Activated CD8-positive, alpha-beta memory T cell treated with anti-CD3 and anti-CD28 coated beads, Interleukin-2, amount 50 U/mL, for 48 hours (primary cell): ENCODE data around the gene CPNE5.
"Not testable (repeated sequence)": the region's sequence is repeated elsewhere in the genome, so short reads cannot be mapped to it uniquely, and the experiment has no call there.

Experiments
- DNase-seq: peaks from one replicate; pipeline ENCODE4 v3.0.0-alpha.2; 2020

The CPNE5 gene

DNA sequence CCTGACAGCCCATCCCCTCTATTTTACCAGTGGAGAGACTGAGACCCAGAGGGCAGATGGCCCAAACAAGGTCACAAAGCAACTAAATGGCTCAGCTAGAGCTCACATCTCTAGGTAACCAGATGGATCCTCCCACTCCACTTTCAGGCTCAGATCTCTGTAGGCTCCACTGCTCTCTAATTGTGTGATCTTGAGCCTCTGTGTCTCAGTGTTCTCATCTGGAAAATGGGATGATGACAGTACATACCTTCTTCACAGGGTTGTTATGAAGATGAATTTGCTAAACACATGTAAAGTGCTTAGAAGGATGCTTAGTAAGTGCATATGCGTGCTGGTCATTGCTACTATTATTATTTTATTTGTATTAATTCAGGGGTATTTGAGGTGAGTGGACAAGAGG, 101.1 kb downstream of the CPNE5 start:
- no peak for DNase-seq

DNA sequence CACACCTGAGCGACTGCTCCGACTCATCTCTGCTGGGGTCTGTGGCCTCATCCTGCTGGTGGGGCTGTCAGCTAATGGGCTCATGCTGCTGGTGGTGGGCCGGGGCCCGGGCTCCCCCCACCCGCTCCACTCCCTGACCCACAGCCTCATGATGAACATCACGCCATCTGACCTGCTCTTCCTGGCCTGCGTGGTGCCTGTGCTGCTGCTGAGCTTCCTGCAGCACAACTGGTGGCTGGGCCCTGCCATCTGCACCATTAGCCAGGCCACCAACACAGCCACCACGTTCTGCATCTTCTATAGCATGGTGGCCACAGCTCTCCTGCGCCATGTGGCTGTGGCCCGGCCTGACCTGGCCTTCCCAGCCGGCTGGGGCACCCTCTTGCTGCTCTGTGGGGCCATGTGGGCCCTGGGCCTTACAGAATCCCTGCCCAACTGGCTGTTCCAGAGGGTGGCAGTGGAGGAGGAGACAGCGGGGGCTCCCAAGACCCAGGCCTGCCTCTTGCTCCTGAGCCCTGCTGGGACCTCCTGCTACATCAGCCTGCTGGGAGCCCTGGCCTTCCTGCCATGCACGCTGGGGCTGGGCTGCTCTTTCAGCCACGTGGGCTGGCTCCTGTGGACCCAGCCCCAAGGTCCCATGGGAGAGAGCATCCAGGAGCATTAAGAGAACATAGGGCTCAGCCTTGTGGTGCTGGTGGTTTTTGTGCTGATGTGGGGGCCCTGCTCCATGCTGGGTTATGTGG, 102.0 kb downstream of the CPNE5 start:
- DNase-seq = no peak

DNA sequence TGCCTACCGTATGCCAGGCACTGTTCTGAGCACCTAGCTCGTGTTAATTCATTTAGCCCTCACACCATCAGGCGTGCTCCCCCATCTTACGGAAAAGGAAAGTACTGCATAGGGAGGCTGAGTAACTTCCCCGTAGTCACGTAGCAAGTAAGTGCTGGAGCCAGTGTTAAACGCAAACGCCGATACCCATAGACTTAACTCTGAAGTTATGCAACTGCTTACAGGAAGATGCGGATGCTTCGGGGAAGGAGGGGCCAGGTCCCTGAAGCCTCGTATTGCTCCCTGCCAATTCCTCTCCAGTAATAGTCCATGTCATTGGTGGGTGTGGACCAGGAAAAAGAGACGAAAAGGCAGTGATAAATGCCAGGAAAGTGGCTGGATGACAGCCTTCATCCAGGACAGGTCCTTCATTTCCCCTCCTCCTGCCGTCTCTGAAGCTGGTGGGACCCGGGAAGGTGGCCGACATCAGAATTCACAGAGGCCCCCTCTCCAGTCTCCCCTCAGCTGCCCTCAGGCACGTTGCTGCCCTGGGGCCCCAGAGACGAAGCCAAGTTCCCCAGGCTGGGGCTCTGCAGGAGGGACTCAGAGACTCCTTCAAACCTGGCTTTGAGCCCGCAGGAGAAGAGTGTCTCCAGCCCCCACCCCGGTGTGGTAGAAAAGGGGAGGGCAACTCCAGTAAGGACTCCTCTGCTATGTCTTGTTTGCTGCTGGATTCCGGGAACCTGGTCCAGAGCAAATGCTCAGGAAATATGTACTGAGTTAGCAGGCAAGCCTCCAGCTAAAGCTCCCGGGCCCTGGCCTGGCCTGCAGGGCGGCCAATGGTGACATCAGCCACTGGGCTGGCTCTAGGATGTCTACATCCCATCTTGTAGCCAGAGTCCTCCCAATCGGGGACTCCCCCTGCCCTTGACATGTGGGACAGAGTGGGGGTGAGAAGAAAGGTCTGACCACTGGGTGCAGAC, 103.9 kb downstream of the CPNE5 start:
- no peak for DNase-seq

DNA sequence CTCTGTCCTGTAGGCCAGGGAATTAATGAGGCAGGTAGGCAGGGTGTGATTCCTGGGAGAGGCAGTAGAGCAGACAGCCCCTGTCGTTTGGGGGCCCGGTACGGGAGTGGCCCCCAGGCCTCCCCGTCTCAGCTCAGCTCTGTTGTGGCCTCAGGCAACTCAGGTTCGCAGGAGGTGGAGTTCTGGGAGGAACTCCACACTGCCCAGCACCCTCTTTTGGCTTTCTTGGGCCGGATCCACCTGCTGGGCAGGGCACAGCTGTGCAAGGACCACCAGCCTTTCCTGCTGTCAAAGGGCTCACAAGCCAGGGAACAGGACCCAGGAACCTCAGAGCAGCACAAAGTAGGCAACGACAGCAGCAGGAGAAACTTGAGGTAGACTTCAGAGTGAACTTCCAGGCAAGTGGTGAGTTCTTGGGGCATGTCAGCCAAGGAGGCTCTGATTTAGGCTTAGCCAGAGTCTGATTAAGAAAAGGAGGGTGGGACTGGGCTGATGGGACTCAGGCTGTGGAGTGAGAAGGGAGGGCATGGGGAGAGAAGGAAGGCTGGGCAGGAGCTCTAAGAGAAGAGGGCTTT, 104.7 kb downstream of the CPNE5 start:
- no peak for DNase-seq

DNA sequence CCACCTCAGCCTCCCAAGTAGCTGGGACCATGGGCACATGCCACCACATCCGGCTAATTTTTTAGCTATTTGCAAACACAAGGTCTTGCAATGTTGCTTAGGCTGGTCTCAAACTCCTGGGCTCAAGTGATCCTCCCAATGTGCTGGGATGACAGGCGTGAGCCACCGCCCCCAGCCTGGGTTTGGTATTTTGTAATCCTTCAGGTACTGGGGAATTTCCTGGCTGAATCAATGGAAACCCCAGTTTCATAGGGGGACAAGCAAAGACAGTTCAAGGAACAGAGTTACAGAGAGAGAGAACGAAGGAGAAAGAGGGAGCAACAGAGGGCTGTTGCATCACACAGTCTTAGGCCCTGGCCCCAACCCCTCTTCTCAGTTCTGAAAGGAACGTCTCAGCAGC, 105.9 kb downstream of the CPNE5 start:
- DNase-seq = no peak

DNA sequence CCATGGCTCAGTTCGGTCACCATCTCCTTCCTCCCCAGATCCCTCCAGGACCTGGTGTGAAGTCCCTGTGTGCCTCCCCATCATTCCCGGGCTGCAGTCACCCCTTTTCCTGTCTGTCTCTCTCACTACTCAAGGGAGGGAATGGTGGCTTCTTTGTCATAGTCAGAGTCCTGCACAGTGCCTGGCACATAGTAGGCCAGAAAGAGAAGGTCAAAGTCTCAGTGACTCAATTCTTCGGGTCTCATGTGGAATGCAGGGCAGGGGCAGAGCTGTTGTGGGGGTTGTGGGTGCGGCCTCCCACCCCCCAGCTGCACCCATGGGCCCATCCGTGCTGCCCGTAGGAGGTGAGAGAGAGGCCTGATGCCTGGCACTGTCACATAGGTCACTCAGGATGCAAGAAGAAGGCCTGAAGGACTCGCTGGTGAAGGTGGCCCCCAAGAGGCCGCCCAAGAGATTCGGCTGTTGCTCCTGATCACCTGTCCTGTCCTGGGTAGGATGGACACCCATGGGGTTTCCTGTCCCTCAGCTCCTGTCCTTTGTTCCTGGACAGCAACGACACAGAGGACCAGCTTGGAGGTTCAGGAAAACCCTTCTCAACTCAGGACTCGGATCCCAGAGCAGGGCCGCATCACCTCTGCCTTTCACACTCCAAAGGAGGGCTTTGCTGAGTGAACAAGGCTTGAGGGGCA, 107.5 kb downstream of the CPNE5 start:
- DNase-seq = no peak

DNA sequence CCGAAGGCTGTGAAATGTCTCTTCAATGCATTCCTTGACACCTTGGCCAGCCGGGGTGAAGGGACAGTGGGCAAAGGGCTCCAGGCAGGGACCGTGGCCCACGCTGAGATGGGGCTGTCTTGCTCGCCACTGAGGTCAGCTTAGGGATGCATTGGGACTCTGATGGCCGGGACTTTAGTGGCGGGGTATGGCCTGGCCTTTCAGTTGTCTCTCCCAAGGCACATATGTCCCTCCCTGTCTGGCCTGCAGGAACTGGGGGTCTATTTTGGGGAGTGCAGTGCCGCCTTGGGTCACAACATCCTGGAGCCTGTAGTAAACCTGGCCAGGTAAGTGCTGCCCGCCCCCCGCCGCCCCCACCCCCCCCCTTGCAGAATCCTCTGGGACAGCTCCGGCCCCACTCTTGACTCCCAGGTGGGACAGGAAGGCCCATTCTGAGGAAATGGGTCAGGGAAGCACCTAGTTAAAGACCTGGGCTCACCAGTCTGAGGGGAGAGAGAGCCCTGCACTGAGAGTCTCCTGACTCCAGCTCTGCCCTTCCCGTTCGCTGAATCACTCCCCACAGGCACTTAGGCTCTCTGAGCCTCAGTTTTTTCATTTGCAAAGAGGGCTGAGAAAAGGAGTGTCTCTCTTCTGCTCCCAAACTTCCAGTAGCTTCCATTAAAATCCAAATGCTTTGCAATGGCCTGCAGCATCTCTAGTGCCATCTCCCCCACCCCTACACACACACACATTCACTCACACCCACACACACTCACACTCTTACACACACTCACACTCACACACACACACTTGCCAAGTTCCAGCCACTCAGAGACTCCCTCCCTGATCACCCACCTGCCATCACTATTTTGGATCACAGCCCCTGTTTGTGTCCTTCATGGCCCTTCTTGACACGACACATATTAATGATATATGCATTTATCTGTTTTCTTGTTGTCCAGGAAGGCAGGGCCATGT, 108.5 kb downstream of the CPNE5 start:
- DNase-seq = no peak

DNA sequence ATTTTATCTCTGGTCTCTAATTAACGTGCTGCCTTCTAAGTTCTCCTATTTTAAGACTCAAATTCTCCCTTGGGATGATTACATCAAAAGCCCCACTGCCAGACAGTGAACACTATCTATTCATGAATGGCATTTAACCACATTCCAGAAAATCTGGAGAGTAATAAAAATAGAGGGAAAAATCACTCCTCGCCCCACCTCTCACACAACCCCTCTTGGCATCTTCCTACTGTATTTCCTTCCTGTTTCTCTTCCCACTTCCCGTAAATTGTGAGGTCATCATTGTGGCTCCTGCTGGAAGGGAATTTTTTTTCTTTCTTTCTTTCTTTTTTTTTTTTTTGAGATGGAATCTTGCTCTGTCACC, 110.1 kb downstream of the CPNE5 start:
- DNase-seq = no peak

DNA sequence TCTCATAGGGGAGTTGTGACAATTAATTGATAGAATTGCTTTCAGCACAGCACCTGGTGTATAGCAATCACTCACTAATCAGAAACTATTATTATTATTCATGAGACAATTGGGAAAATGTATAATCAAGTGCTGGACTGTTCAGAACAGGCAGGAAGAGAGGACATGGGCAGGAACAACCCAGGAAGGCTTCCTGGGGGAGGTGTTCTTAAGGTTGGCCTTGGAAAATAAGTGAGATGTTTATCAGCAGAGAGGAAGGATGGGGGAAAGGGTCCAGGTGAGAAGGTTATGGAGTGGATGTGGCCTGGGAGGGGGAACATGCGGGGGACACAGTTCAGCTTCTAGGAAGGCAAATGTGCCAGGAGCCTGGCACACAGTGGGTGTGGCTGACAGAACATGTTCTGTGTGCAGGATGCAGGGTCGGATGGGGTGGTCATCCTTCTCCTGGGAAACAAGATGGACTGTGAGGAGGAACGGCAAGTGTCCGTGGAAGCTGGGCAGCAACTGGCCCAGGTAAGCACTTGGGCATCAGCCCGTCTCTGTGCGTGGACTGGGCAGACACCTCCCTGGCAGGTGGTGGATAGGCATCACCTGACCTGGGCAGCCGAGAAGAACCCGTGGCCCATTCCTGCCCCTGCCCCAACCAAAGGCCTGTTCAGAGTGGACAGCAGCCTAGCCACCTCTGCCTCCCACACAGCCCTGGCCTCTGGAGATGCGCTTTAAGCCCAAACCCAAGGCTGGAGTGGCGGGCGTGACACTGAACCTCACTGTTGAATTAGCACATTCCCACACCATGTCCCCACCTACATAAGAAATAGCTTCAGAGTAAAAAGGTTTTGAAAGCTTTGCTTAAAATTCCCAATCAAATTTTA, 110.7 kb downstream of the CPNE5 start:
- no peak for DNase-seq

DNA sequence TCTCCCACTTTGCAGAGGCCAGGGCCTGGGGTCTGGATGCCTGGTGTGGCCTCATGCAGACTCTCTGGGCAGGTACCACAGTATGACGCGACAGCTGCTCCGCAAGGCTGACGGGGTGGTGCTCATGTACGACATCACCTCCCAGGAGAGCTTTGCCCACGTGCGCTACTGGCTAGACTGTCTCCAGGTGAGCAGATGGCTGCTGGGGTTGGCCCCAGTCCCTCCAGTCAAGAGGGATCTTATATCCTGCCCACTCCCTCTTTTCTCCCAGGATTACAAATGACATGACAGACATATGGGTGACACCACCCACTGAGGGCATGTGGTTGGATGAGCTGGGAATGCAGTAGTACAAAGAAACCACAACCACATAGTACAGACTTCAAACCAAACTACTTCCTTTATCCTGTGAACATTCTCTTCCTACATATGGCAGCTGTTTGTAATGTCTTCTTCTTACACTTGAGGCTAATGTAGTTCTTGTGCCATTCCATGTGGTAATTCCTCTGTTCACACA, 111.7 kb downstream of the CPNE5 start:
- DNase-seq = no peak

DNA sequence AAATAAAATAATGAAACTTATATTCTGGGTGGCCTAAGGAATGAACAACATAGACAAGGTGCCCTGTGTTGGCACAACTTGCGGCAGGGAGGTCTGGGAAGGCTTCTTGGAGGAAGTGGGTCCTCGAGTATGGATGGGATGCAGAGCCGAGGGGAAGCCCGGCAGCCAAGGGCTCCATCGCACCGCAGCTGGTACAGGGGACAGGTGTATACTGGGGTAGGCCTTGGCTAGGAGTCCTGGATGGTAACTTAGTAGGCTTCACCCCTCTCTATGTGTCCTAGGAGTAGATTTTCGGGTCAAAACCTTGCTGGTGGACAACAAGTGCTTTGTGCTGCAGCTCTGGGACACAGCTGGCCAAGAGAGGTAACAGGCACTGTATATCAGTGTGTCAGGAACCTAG, 113.7 kb downstream of the CPNE5 start:
- DNase-seq = no peak

DNA sequence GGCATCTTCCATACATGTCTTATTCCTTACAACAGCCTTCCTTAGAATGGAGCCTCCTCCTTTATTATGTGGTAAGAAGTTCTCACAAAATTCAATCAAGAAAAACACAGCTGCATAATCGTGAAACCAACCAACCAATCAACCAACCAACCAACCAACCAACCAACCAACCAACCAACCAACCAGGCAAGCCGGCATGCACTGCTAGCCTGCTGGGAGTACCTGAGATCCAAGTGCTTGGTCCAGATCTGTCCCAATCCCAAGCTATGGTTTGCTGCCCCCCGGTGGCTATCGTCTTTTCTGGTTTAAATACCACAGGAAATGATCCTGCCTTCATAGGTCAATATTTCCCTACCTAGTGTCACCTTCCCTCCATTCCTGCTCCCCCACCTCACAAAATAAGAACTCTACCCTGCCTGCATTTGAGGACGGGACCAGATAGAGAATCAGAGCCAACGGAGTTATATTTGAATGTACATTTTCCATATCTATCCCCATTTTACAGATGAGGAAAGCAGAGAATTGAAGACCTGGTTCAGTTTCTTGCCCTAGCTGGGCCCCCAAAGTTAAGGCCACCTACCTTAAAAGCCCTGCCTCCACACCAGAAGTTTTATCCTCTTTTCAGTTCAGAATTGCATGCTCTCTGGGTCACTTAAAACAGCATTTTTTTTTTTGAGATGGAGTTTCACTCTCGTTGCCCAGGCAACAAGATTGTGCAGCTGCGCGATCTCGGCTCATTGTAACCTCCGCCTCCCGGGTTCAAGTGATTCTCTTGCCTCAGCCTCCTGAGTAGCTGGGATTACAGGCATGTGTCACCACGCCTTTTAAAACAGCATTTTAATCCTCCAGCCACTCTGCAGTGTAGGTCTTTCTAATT, 114.5 kb downstream of the CPNE5 start:
- DNase-seq = peak; percentile 78

DNA sequence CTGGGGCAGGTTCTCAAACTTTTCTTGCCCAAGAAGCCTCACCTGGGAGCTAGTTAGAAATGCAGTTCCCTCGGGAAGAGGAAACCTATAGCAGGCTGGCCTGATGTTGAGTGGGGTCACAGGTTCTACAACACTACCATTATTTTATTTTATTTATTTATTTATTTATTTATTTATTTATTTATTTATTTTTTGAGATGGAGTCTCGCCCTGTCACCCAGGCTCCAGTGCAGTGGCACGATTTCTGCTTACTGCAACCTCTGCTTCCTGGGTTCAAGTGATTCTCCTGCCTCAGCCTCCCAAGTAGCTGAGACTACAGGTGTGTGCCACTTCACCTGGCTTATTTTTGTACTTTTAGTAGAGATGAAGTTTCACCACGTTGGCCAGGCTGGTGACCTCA, 115.3 kb downstream of the CPNE5 start:
- not testable (repeated sequence) for DNase-seq

DNA sequence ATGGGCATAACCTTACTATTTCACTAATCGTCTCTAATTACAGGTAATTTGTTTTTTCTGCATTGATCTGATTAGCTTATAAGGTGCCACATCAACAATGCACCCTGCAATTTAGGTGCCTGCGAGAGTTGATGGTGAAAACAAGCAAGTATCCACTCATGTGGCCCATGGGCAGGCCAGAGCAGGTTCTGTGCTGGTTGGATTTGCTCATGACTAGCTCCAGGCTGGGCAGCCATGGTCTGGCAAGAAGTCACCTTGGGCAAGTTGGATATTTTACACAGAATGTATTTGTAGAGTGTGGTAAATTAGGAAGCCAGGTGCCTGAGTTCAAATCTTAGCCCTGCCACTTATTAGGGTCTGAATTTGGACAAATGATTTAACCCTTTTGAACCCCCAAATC, 116.4 kb downstream of the CPNE5 start:
- DNase-seq = no peak

DNA sequence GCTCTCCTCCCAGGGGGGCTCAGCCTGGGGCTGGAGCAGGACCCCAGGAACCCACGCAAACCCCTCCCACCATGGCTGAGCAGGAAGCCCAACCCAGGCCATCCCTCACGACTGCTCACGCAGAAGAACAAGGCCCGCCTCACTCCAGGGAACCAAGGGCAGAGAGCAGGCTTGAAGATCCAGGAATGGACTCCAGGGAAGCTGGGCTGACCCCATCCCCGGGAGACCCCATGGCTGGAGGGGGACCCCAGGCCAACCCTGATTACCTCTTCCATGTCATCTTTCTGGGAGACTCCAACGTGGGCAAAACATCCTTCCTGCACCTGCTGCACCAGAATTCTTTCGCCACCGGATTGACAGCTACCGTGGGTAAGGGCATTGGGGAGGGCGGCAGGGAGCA, 116.9 kb downstream of the CPNE5 start:
- DNase-seq = no peak

DNA sequence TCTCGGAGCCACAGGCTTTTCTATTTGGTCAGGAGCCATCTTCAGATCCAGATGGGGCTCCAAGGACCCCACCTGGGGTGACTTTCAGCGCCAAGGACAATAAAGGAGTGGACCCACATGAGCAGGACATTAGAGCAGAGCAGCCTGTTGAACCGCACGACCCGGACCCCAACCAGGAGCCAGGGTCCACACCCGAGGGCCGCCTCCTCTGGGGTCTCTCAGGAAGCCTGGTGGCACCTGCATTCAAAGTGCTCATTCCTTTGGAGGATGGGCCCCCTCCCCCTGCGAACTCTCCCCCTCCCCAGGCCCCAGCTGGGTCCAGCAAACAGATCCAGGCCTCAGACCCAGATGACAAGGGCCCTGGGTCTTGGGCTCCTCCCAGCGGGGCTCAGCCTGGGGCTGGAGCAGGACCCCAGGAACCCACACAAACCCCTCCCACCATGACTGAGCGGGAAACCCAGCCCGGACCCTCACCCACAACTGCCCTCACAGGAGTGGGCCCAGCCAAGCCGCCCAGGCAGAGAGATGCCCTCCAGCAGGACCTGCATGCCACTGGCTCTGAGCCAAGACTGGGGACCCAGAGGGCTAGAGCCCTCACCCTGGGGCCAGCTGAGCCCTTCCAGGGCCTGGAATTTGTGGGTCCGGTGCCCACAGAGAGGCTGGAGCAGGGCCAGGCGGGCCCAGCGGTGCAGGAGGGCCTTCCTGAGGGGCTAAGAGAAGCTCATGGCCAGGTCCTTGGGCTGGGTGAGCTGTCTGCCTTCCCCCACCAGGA, 117.7 kb downstream of the CPNE5 start:
- no peak for DNase-seq

DNA sequence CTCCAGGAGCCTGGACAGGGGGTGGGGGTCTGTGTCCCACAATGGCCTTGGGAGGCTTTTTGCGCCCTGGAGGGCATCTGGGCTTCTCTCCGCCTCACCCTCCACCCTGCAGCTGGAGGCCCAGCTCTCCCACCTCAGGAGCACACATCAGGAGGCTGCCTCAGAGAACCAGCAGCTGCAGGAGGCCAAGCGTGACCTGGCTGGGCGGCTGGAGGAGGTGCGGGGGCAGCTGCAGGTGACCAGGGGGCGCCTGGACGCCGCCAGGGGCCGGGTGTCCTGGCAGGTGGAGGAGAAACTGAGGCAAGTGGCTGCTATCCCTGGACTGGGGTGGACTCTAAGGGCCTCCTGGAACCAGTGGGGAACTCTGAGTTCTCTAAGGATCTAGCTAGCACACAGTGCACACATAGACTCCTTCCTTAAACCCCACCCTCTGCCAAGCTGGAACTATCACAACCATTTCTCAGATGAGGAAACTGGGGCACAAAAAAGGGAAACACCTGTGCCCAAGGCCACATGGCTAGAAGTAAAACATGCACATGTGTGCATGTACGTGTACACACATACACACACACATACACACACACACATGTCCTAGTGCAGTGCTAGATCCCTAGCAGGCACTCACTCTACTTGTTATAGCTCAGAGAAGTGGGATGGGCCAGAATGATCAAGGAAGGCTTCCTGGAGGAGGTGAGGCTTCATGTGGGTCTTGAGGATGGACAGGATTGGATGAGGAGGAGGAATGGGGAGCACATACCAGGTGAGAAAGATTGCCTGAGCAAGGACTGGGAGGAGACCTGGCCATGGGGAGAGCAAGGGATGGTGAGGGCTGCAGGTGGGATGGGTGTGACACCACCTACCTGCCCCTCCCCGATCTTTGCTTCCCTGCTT, 118.7 kb downstream of the CPNE5 start:
- no peak for DNase-seq

DNA sequence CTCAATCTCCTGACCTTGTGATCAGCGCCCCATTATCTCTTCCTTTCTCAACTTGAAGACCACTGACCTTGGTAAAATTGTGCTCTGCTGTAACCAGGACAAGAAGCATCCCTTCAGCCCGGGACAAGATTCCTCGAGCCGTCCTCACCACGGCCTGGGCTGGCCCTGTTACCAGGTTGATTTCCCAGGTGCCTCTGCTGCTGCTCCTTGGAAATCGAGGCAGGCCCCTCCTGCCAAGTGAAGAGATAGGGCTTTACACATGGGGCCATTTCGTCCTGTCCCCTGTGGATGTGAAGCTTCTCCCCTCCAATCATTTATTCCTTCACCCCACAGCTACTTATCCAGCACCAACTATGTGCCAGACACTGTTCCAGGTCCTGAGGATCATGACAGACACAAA, 120.1 kb downstream of the CPNE5 start:
- no peak for DNase-seq
